Ectodermal cell (in vitro differentiated cells): Measurements from ENCODE around the gene STK32C.

Experiments
- H3K27ac ChIP-seq: 2 replicates; pipeline ENCODE4 v1.7.0; 2013; ENCODE audit warnings: mild to moderate bottlenecking, low read depth, low read length; ENCODE audit not compliant: insufficient read depth, poor library complexity, severe bottlenecking
- H3K27me3 ChIP-seq: 2 replicates; pipeline ENCODE4 v1.7.0; 2013; ENCODE audit warnings: mild to moderate bottlenecking, low read length; ENCODE audit not compliant: insufficient read depth, control insufficient read depth, poor library complexity, severe bottlenecking
- H3K36me3 ChIP-seq: one replicate; pipeline ENCODE4 v1.7.0; 2013; ENCODE audit warnings: low read length; ENCODE audit not compliant: control insufficient read depth, insufficient read depth
- H3K4me1 ChIP-seq: one replicate; pipeline ENCODE4 v1.7.0; 2013; ENCODE audit warnings: low read length; ENCODE audit not compliant: control insufficient read depth, insufficient read depth
- H3K4me3 ChIP-seq: 2 replicates; pipeline ENCODE4 v1.7.0; 2013; ENCODE audit warnings: low read depth, low read length, control low read depth; ENCODE audit not compliant: insufficient read depth
- H3K9me3 ChIP-seq: 2 replicates; pipeline ENCODE4 v1.7.0; 2013; ENCODE audit warnings: mild to moderate bottlenecking, low read length, moderate library complexity; ENCODE audit not compliant: control insufficient read depth
- WGBS, 2 experiments: methylation state at CpG; one replicate each; pipeline ENCODE4 v1.1.7; 2013; ENCODE audit warnings: missing lambda C conversion rate in 2 of 2; 5-methylcytosine and 5-hydroxymethylcytosine counted together

The STK32C gene

DNA sequence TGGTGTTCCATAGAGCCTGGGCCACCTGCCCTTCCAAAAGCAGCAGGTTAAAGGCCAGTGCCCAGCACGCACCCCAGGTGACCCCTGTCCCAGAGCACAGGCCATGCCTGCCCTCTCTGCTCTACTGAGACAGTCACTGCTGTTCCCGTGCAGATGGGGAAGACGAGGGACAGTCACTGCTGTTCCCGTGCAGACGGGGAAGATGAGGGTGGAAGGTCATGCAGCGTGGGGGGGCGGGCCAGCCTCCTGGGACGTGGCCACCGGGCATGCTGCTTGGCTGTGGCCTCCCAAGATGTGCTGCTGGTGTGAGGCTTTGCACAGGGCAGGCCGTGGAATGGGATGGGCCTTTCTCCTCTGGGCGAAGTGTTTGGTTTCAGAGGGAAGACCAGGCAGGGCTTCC, 42.6 kb upstream of the STK32C start:
- Histone ChIP-seq H3K4me3 (no peak overlapping the region), H3K36me3 (no peaks in the 10 kb centered on the region), H3K27ac (no peak overlapping the region), H3K4me1 (no peaks in the 10 kb centered on the region), H3K27me3 (no peaks in the 10 kb centered on the region), H3K9me3 (no peaks in the 10 kb centered on the region)
- 89 to 93% methylated on average over 11 of the region's 11 CpGs for WGBS, 2 experiments

DNA sequence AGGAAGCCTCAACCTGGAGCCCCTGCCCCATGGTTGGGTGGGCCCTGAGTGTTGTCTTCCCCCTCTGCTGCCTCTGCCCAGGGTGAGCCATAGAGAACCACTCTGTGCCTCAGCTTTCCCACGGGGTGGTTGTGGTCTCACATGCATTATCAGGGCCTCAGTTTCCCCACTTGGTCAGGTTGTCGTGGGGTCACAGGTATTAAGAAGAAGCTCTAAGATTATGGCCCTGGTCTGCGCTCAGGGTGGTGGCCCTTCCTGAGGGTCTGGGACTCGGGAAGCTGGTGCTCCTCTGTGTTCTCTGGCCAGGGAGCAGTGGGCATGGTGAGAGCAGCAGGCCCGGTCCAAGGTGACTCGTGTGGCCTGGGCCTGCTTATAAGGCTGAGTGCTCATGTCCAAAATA, 42.0 kb upstream of the STK32C start:
- Histone ChIP-seq H3K27ac (no peak overlapping the region), H3K4me3 (no peak overlapping the region), H3K9me3 (no peaks in the 10 kb centered on the region), H3K4me1 (no peaks in the 10 kb centered on the region), H3K27me3 (no peaks in the 10 kb centered on the region), H3K36me3 (peaks cover 2% of the 10 kb centered on the region)
- 94 to 96% methylated on average over 6 of the region's 6 CpGs for WGBS, 2 experiments

DNA sequence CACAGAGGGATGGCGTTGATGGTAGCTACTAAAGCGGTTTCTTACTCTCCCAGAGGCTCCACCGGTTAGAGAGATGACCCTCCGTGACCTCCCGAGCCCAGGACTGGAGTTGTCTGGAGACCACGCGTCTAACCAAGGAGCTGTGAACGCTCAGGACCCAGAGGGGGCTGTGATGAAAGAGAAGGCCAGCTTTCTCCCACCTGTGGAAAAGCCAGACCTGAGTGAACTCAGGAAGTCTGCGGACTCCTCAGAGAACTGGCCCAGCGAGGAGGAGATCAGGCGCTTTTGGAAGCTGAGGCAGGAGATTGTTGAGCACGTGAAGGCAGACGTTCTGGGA, 40.1 kb upstream of the STK32C start:
- no peaks in the 10 kb centered on the region for H3K27me3 ChIP-seq
- H3K4me1 ChIP-seq: no peaks in the 10 kb centered on the region
- no peak overlapping the region for H3K27ac ChIP-seq
- no peaks in the 10 kb centered on the region for H3K9me3 ChIP-seq
- H3K4me3 ChIP-seq: no peak overlapping the region
- H3K36me3 ChIP-seq: peaks cover 6% of the 10 kb centered on the region
- 89 to 92% methylated on average over 13 of the region's 13 CpGs for WGBS, 2 experiments

DNA sequence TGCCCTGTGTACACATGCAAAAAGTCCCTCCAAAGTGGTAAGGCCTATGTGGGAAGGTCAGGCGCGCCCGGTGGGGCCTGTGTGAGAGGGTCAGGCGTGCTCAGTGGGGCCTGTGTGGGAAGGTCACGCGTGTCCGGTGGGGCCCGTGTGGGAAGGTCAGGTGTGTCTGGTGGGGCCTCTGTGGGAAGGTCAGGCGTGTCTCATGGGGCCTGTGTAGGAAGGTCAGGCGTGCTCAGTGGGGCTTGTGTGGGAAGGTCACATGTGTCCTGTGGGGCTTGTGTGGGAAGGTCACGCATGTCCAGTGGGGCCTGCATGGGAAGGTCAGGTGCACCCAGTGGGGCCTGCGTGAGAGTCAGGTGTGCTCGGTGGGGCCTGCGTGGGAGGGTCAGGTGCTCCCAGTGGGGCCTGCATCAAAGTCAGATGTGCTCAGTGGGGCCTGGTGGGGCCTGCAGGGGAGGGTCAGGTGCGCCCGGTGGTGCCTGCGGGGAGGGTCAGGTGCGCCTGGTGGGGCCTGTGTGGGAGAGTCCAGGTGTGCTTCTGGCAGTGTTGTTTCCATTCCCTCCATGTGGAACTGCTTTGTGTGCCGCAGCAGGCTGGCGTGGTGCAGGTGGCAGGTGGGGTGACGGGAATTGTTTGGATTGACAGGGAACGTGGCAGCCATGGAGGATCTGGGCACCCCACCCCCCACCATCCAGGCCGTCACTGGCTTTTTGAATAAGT, 39.6 kb upstream of the STK32C start:
- H3K4me1 ChIP-seq: no peaks in the 10 kb centered on the region
- 94 to 97% methylated on average over 23 of the region's 23 CpGs for WGBS, 2 experiments
- no peaks in the 10 kb centered on the region for H3K9me3 ChIP-seq
- no peaks in the 10 kb centered on the region for H3K27me3 ChIP-seq
- H3K27ac ChIP-seq: no peak overlapping the region
- H3K36me3 ChIP-seq: peaks cover 8% of the 10 kb centered on the region
- no peak overlapping the region for H3K4me3 ChIP-seq

DNA sequence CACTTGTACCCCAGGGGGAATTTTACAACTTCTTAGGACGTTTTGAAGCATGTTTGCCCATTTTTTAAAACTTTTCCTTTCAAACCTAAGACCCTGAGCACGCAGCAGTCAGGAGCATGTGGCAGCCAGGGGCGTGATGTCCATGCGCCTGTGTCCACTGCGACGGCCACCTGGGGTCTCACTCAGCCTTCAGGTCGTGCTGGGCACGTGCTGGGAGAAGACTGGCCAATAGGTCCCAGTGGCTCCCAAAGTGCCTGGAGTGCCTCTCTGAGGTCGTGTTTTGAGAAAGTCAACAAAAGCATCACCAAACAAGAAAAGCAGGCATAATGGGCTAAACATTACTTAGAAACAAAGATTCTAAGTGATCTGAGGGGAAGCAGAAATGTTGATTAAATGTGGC, 39.1 kb upstream of the STK32C start:
- 91 to 95% methylated on average over 9 of the region's 9 CpGs for WGBS, 2 experiments
- Histone ChIP-seq H3K27me3 (no peaks in the 10 kb centered on the region), H3K4me1 (no peaks in the 10 kb centered on the region), H3K27ac (no peak overlapping the region), H3K9me3 (no peaks in the 10 kb centered on the region), H3K4me3 (no peak overlapping the region), H3K36me3 (peaks cover 10% of the 10 kb centered on the region)

DNA sequence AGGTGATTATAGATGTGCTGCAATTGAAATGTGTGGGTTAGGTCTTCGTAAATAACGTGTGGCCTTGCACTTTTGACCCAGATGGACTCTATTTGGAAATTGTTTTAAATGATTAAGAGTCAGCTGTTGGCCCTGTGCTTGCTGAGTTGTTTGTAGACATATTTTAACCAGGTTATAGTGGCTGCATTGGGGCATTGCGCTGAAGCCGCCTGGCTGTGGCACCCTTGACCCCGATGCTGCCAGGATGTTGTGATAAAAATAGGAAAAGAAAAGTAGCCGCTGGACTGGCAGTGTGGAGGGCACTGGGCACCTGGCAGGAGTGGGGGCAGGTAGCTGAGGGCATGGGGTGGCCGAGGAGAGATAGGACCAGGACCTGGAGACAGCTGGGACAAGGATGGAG, 37.6 kb upstream of the STK32C start:
- Histone ChIP-seq H3K9me3 (no peaks in the 10 kb centered on the region), H3K36me3 (peaks cover 10% of the 10 kb centered on the region), H3K27ac (no peak overlapping the region), H3K4me3 (no peak overlapping the region), H3K27me3 (no peaks in the 10 kb centered on the region), H3K4me1 (no peaks in the 10 kb centered on the region)
- 93 to 97% methylated on average over 7 of the region's 7 CpGs for WGBS, 2 experiments

DNA sequence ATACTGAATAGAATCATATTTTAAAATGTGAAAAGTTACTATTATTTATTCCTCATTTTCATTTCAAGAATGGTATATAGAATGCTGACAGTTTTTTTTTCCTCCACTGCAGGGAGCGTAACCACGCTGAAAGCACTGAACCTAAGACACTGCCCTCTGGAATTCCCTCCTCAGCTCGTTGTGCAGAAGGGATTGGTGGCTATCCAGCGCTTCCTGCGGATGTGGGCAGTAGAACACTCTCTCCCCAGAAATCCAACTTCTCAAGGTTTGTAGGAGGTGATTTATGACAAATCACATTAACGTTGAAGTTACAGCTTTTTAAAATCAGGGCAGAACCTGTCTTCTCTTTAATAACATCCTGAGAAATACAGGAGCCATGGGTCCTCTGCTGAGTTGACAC, 36.6 kb upstream of the STK32C start:
- H3K4me3 ChIP-seq: no peak overlapping the region
- no peaks in the 10 kb centered on the region for H3K27me3 ChIP-seq
- 88 to 90% methylated on average over 6 of the region's 6 CpGs for WGBS, 2 experiments
- H3K4me1 ChIP-seq: no peaks in the 10 kb centered on the region
- H3K27ac ChIP-seq: no peak overlapping the region
- peaks cover 10% of the 10 kb centered on the region for H3K36me3 ChIP-seq
- H3K9me3 ChIP-seq: no peaks in the 10 kb centered on the region

DNA sequence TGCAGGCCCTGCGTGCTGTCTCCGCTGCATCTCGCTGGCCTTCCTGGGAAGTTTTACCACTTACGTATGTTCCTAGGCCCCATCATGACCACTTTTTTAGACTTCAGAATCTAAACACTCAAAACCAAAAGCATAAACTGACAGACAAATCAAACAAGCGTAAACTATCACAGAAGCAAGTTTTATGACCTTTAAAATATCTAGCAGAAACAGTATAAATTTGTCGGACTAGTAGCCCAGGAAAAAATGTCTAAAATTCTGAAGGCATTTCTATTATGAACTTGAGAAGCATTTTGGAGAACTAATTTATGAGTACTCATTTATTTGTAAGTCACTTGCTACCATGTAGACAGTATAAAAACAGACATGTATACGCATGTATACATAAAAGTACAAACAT, 34.8 kb upstream of the STK32C start:
- H3K9me3 ChIP-seq: no peaks in the 10 kb centered on the region
- H3K36me3 ChIP-seq: peaks cover 10% of the 10 kb centered on the region
- no peak overlapping the region for H3K4me3 ChIP-seq
- H3K27me3 ChIP-seq: no peaks in the 10 kb centered on the region
- H3K4me1 ChIP-seq: peaks cover 2% of the 10 kb centered on the region
- 96% methylated on average over 6 to 7 of the region's 7 CpGs for WGBS, 2 experiments
- H3K27ac ChIP-seq: no peak overlapping the region

DNA sequence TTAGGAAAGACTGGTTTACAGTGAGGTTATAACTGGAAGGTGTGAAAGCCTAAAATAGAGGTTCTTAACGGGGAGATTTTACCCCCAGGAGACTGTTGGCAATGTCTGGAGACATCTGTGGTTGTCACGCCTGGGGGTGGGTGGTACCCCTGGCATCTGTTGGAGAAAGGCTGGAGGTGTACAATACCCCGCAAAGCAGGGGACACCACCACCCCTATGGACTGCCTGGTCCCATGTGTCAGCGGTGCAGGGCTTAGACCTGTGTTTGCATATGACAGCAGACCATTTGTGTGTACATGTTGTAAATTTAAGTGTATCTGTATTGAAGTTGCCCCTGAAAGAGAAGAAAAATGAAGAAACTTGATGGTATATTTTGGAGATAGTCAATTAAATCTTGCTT, 34.0 kb upstream of the STK32C start:
- H3K4me1 ChIP-seq: peaks cover 3% of the 10 kb centered on the region
- no peak overlapping the region for H3K27ac ChIP-seq
- H3K9me3 ChIP-seq: no peaks in the 10 kb centered on the region
- H3K27me3 ChIP-seq: no peaks in the 10 kb centered on the region
- H3K36me3 ChIP-seq: peaks cover 10% of the 10 kb centered on the region
- 96% methylated on average over 4 of the region's 4 CpGs for WGBS, 2 experiments
- H3K4me3 ChIP-seq: no peak overlapping the region

DNA sequence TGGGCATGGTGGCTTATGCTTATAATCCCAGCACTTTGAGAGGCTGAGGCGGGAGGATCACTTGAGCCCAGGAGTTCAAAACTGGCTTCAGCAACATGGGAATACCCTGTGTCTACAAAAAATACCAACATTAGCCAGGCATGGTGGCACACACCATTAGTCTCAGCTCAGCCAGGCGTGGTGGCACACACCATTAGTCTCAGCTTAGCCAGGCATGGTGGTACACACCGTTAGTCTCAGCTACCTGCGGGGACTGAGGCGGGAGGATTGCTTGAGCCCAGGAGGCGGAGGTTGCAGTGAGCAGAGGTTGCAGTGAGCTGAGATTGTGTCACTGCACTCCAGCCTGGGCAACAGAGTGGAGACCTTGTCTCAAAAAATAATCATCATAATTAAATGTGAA, 33.3 kb upstream of the STK32C start:
- Histone ChIP-seq H3K4me3 (no peak overlapping the region), H3K4me1 (peaks cover 3% of the 10 kb centered on the region), H3K9me3 (no peaks in the 10 kb centered on the region), H3K27ac (no peak overlapping the region), H3K36me3 (peaks cover 10% of the 10 kb centered on the region), H3K27me3 (no peaks in the 10 kb centered on the region)
- 89 to 93% methylated on average over 6 of the region's 6 CpGs for WGBS, 2 experiments

DNA sequence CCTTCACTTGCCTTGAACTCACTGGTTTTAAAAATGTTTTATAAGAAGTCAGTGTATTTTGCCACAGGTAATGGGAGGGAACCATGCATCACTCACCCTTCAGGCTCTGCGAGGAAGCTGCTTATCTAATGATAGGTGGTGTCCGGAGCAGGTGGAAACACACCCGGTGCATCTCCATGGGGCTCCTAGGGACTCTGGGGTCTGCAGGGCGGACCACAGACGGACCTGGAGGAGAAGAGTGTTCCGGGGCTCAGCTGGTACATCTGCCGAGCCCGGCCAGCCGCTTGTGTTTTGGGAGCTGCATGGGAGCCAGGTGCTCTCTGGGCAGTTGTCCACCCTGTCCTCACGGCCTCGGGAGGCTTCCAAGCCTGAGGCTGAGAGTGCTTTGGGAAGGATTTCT, 31.5 kb upstream of the STK32C start:
- no peaks in the 10 kb centered on the region for H3K9me3 ChIP-seq
- H3K4me1 ChIP-seq: peaks cover 3% of the 10 kb centered on the region
- H3K27me3 ChIP-seq: no peaks in the 10 kb centered on the region
- no peak overlapping the region for H3K27ac ChIP-seq
- H3K36me3 ChIP-seq: peaks cover 4% of the 10 kb centered on the region
- H3K4me3 ChIP-seq: no peak overlapping the region
- WGBS, 2 experiments: 96% methylated on average over 11 of the region's 11 CpGs
